Stomach (tissue), 4 donors: ENCODE data around the gene IL17RE.
"Not testable (repeated sequence)": the region's sequence is repeated elsewhere in the genome, so short reads cannot be mapped to it uniquely, and the experiment has no call there.

Source experiments
- CTCF ChIP-seq, 7 experiments: fragments of 450-650 bp in 4 of 7; fragments of 200-600 bp in 3 of 7; sonication (generic) in 3 of 7; IDR thresholded peaks; one replicate each; pipeline ENCODE4 v1.5.1; 2016 to 2019; ENCODE audit warnings: antibody characterized with exemption in 7 of 7, control low read depth in 2 of 7, mild to moderate bottlenecking in 1 of 7
- POLR2A ChIP-seq, 4 donors: fragments of 450-650 bp; IDR thresholded peaks; one replicate each; pipeline ENCODE4 v1.6.1; 2016; ENCODE audit warnings: antibody characterized with exemption in 4 of 4, control low read depth in 2 of 4, mild to moderate bottlenecking in 1 of 4, moderate library complexity in 1 of 4
- POLR2AphosphoS5 ChIP-seq, 3 donors: sonication (generic); formaldehyde crosslinking; IDR thresholded peaks; one replicate each; pipeline ENCODE4 v1.6.1; 2016; ENCODE audit warnings: antibody characterized with exemption in 3 of 3

GRCh38 chr3:9939906-9940305 is 37.3 kb downstream of the IL17RE start:
- TF ChIP-seq POLR2AphosphoS5, POLR2A, CTCF (IDR thresholded peaks at IDR 0.05): not testable (repeated sequence)
